Measurements from ENCODE around the gene INSYN2B. TPM values are rescaled to one million over a fixed set of nuclear protein-coding genes. Genes with fewer than 3 reads are reported as not detected.

The INSYN2B gene
- total and polyA plus RNA-seq, 2 experiments from 2014 or later, result not detected

DNA sequence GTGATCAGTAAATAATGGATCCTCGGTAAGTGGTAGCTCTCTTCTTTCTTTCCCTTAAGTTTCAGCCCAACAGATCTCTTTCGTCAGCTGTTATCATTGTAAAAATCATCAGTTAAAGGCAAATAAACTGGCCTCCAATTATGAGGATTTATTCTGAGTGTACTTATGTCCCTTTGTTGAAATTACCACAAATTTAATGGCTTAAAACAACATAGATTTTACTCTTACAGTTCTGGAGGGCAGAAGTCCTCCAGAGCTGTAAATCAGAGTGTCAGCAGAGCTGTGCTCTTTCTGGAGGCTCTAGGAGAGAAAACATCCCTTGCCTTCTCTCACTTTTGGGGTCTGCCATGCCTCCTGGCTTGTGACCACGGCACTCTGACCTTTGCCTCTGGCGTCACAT is 104.6 kb downstream of the INSYN2B start:
- Histone ChIP-seq H3K4me1 (ENCODE audit: insufficient read depth) (no peaks in the 10 kb centered on the region), H3F3A (replicated peaks; ENCODE audit: low read depth) (no peaks in the 10 kb centered on the region), H3K4me3 (no peak overlapping the region), H3K27ac (ENCODE audit: low read depth) (no peak overlapping the region), H3K79me2 (replicated peaks; ENCODE audit: insufficient read depth) (no peaks in the 10 kb centered on the region), H3K4me2 (no peak overlapping the region), H3K27me3 (ENCODE audit: insufficient read depth) (no peaks in the 10 kb centered on the region), H4K20me1 (replicated peaks; ENCODE audit: insufficient read depth) (no peaks in the 10 kb centered on the region), H3K36me3 (ENCODE audit: insufficient read depth) (no peaks in the 10 kb centered on the region), H3K9me2 (ENCODE audit: insufficient read depth) (no peaks in the 10 kb centered on the region), H2AFZ (no peak overlapping the region)
- TF ChIP-seq ZNF114 (CRISPR knock-in tag; IDR thresholded peaks at IDR 0.05) (no peak), CREB1 (CRISPR knock-in tag; IDR thresholded peaks at IDR 0.05; ENCODE audit: low read depth) (no peak), ETS1 (IDR thresholded peaks at IDR 0.05) (no peak), POLR2AphosphoS5 (IDR thresholded peaks at IDR 0.05; ENCODE audit: low read depth) (no peak), CTCF (conservative IDR thresholded peaks at IDR 0.05; ENCODE audit: low read depth in 2 of 2) (no peak), EZH2phosphoT487 (IDR thresholded peaks at IDR 0.05; ENCODE audit: unreplicated experiment) (no peak), REST (IDR thresholded peaks at IDR 0.05; ENCODE audit: unreplicated experiment) (no peak), ZNF462 (CRISPR knock-in tag; IDR thresholded peaks at IDR 0.05) (no peak), JUNB (IDR thresholded peaks at IDR 0.05; ENCODE audit: unreplicated experiment) (no peak), STAT1 (IDR thresholded peaks at IDR 0.05; ENCODE audit: unreplicated experiment) (no peak), ZNF331 (CRISPR knock-in tag; IDR thresholded peaks at IDR 0.05; ENCODE audit: low read depth) (no peak), EZH2 (IDR thresholded peaks at IDR 0.05; ENCODE audit: low read depth, unreplicated experiment) (no peak), NANOG (IDR thresholded peaks at IDR 0.05; ENCODE audit: borderline replicate concordance) (no peak)
- ATAC-seq (no peak), DNase-seq (ENCODE audit: low spot score) (no peak)
- no peak overlapping the region for H3K27ac Mint-ChIP-seq
- no peaks in the 10 kb centered on the region for H3K9me3 Mint-ChIP-seq
- no peak overlapping the region for H3K4me3 Mint-ChIP-seq
- H3K27me3 Mint-ChIP-seq (ENCODE audit: insufficient read depth, low read depth, poor library complexity), result peaks cover 4% of the 10 kb centered on the region
- H3K4me1 Mint-ChIP-seq, result no peaks in the 10 kb centered on the region
- H3K36me3 Mint-ChIP-seq (ENCODE audit: low read depth), result no peaks in the 10 kb centered on the region
